Hepatocyte (in vitro differentiated cells): Measurements from ENCODE around the gene STEAP2.

Source experiments
- EZH2 ChIP-seq: fragments of 200-600 bp; sonication (generic); IDR thresholded peaks from 2 replicates; pipeline ENCODE4 v1.6.1; 2016; ENCODE audit warnings: antibody characterized with exemption, mild to moderate bottlenecking, borderline replicate concordance
- TF ChIP-seq, protein P1 (sequence below): fragments of 200-600 bp; sonication (generic); IDR thresholded peaks from 2 replicates; pipeline ENCODE4 v1.5.1; 2016; ENCODE audit warnings: antibody characterized with exemption, mild to moderate bottlenecking; ENCODE audit not compliant: poor library complexity

GRCh38 chr7:90172121-90172520 is 39.4 kb upstream of the STEAP2 start:
- TF ChIP-seq, protein P1, sequence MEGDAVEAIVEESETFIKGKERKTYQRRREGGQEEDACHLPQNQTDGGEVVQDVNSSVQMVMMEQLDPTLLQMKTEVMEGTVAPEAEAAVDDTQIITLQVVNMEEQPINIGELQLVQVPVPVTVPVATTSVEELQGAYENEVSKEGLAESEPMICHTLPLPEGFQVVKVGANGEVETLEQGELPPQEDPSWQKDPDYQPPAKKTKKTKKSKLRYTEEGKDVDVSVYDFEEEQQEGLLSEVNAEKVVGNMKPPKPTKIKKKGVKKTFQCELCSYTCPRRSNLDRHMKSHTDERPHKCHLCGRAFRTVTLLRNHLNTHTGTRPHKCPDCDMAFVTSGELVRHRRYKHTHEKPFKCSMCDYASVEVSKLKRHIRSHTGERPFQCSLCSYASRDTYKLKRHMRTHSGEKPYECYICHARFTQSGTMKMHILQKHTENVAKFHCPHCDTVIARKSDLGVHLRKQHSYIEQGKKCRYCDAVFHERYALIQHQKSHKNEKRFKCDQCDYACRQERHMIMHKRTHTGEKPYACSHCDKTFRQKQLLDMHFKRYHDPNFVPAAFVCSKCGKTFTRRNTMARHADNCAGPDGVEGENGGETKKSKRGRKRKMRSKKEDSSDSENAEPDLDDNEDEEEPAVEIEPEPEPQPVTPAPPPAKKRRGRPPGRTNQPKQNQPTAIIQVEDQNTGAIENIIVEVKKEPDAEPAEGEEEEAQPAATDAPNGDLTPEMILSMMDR, result no peak
- TF ChIP-seq EZH2, result no peak
